Upper lobe of left lung (tissue), 6 donors: ENCODE data around the gene TMEM79. TPM values are rescaled to one million over a fixed set of nuclear protein-coding genes. Genes with fewer than 3 reads are reported as not detected.
A peak's percentile ranks its signal among the peaks of the same experiment; 100 is the strongest.

Source experiments
- ATAC-seq, 2 donors: fragments of 200-7000 bp; cut with Tn5 transposase; one replicate each; pipeline ENCODE4 v1.9.1; 2022; ENCODE audit warnings: mild to moderate bottlenecking in 2 of 2, moderate library complexity in 2 of 2; ENCODE audit not compliant: low FRiP score in 2 of 2
- DNase-seq, 2 donors: peaks; one replicate each; pipeline ENCODE4 v3.0.0-alpha.2; 2019 to 2020
- H3K27ac ChIP-seq, 4 donors: fragments of 200-600 bp; sonication (generic); one replicate each; pipeline ENCODE4 v1.5.1; 2016 to 2019
- H3K27me3 ChIP-seq, 4 donors: fragments of 200-600 bp; sonication (generic); one replicate each; pipeline ENCODE4 v1.5.1; 2017 to 2019
- H3K36me3 ChIP-seq, 4 donors: fragments of 200-600 bp; sonication (generic); one replicate each; pipeline ENCODE4 v1.5.1; 2016 to 2019
- H3K4me1 ChIP-seq, 4 donors: fragments of 200-600 bp; sonication (generic); one replicate each; pipeline ENCODE4 v1.5.1; 2018 to 2019
- H3K4me3 ChIP-seq, 4 donors: fragments of 200-600 bp; sonication (generic); one replicate each; pipeline ENCODE4 v1.5.1; 2017 to 2019; ENCODE audit warnings: mild to moderate bottlenecking in 2 of 4, moderate library complexity in 1 of 4
- H3K9me3 ChIP-seq, 4 donors: fragments of 200-600 bp; sonication (generic); one replicate each; pipeline ENCODE4 v1.5.1; 2018 to 2019
- EP300 ChIP-seq, 4 donors: sonication (generic); formaldehyde crosslinking; IDR thresholded peaks; one replicate each; pipeline ENCODE4 v1.5.1; 2017; ENCODE audit warnings: antibody characterized with exemption in 4 of 4, control low read depth in 2 of 4
- POLR2A ChIP-seq, 4 donors: fragments of 450-650 bp; IDR thresholded peaks; one replicate each; pipeline ENCODE4 v1.5.1; 2016 to 2017; ENCODE audit warnings: antibody characterized with exemption in 4 of 4, mild to moderate bottlenecking in 2 of 4
- POLR2AphosphoS5 ChIP-seq, 2 donors: sonication (generic); formaldehyde crosslinking; IDR thresholded peaks; one replicate each; pipeline ENCODE4 v1.5.1; 2017; ENCODE audit warnings: antibody characterized with exemption in 2 of 2
- WGBS, 2 donors: methylation state at CpG; one replicate each; pipeline ENCODE4 v1.1.5; 2017 to 2018; 5-methylcytosine and 5-hydroxymethylcytosine counted together
- total RNA-seq, 6 donors: library from RNA; depleted of rRNA in 4 of 6; stranded (reverse); fragments of >200 nt in 4 of 6; gene quantifications; one replicate each; pipeline versions ENCODE4 v1.1.0 to v1.2.1, GENCODE V29; 2016 to 2021
- TF ChIP-seq, protein P1 (sequence below), 6 experiments: fragments of 450-650 bp in 4 of 6; fragments of 200-600 bp in 2 of 6; sonication (generic) in 2 of 6; IDR thresholded peaks; one replicate each; pipeline ENCODE4 v1.5.1; 2016 to 2019; ENCODE audit warnings: antibody characterized with exemption in 6 of 6
- donor health status: DM: no; HTN: no; CAD: no; lungs with moderate emphysema.
- donor health status: DM: no; HTN: yes; CAD: no; lungs with severe emphysema.

Gene TMEM79
- total RNA-seq, 6 donors from 2014 or later, result 1.3 to 10.5 (median 3.1) TPM

GRCh38 chr1:156337888-156338179 lies 53.7 kb downstream of the TMEM79 start:
- ATAC-seq (peak in 1 of 2 donors; percentile 44), DNase-seq (peak in 1 of 2 donors; percentile 25)
- Histone ChIP-seq H3K36me3 (peaks cover 9 to 31% (median 27%) of the 10 kb centered on the region in 4 donors), H3K4me3 (peak overlapping the region; percentile 71 to 96 (median 78)), H3K4me1 (peaks cover 12 to 21% (median 18%) of the 10 kb centered on the region in 4 donors), H3K27ac (peak overlapping the region; percentile 63 to 89 (median 73)), H3K9me3 (no peaks in the 10 kb centered on the region), H3K27me3 (no peaks in the 10 kb centered on the region)
- WGBS, 2 donors, result 0% methylated on average over 14 of the region's 14 CpGs
- TF ChIP-seq POLR2A (IDR thresholded peaks at IDR 0.05) (no peak), POLR2AphosphoS5 (IDR thresholded peaks at IDR 0.05) (no peak), EP300 (IDR thresholded peaks at IDR 0.05) (no peak)
- TF ChIP-seq, protein P1, sequence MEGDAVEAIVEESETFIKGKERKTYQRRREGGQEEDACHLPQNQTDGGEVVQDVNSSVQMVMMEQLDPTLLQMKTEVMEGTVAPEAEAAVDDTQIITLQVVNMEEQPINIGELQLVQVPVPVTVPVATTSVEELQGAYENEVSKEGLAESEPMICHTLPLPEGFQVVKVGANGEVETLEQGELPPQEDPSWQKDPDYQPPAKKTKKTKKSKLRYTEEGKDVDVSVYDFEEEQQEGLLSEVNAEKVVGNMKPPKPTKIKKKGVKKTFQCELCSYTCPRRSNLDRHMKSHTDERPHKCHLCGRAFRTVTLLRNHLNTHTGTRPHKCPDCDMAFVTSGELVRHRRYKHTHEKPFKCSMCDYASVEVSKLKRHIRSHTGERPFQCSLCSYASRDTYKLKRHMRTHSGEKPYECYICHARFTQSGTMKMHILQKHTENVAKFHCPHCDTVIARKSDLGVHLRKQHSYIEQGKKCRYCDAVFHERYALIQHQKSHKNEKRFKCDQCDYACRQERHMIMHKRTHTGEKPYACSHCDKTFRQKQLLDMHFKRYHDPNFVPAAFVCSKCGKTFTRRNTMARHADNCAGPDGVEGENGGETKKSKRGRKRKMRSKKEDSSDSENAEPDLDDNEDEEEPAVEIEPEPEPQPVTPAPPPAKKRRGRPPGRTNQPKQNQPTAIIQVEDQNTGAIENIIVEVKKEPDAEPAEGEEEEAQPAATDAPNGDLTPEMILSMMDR (IDR thresholded peaks at IDR 0.05), result no peak

- H3K4me3 ChIP-seq, result peak within 1 kb of the TSS; percentile 74 to 96 (median 84)
- ATAC-seq (peak; percentile 98 to 99), DNase-seq (peak; percentile 98 to 100)
- TF ChIP-seq POLR2AphosphoS5 (IDR thresholded peaks at IDR 0.05) (peak; percentile 57 to 72), POLR2A (IDR thresholded peaks at IDR 0.05) (peak in 2 of 4 donors; percentile 26 to 72), EP300 (IDR thresholded peaks at IDR 0.05) (no peak)
- TF ChIP-seq, protein P1 (IDR thresholded peaks at IDR 0.05), result peak in 2 of 6 experiments; percentile 12 to 37
- peaks cover 12 to 21% (median 18%) of the 10 kb centered on the region in 4 donors for H3K4me1 ChIP-seq
- WGBS, 2 donors, result 0% methylated on average over 12 to 26 of the region's 47 CpGs
- no peaks in the 10 kb centered on the region for H3K27me3 ChIP-seq
- no peaks in the 10 kb centered on the region for H3K9me3 ChIP-seq
- peak within 1 kb of the TSS; percentile 66 to 89 (median 76) for H3K27ac ChIP-seq
- H3K36me3 ChIP-seq, result peaks cover 6 to 25% (median 21%) of the 10 kb centered on the region in 4 donors
Measured at GRCh38 chr1:156338180-156338976, 54.3 kb downstream of the TMEM79 start, which contains the start of the genes CCT3 and TSACC. CCT3 (minus strand) TSS chr1:156338292; CDS start chr1:156338184, 108 bp downstream. TSACC (plus strand) TSS chr1:156338526; CDS start chr1:156339758, 1,232 bp downstream.

Other genes with a start within 250 kb of the TMEM79 start
- 10 to 100 TPM; 22.2 to 39.8 (median 24.5) TPM for gene UBQLN4, start 230.5 kb upstream of the TMEM79 start, total RNA-seq
- 10 to 100 TPM; 35.6 to 84.5 (median 68.8) TPM for gene LAMTOR2, start 229.5 kb upstream of the TMEM79 start, total RNA-seq
- 100 to 1,000 TPM in 1 of 6 donors, 10 to 100 TPM in 5; 58.7 to 123 (median 88.9) TPM for gene RAB25, start 223.2 kb upstream of the TMEM79 start, total RNA-seq
- 1 to 10 TPM in 2 of 6 donors, under 1 TPM in 3, not detected in 1; 0.26 to 2.0 (median 1.00) TPM for gene MEX3A, start 201.9 kb upstream of the TMEM79 start, total RNA-seq
- gene LMNA, start 169.6 kb upstream of the TMEM79 start, total RNA-seq, result 1,000 to 10,000 TPM in 1 of 6 donors, 100 to 1,000 TPM in 5; 156 to 1,281 (median 388) TPM
- 10 to 100 TPM; 28.9 to 65.9 (median 33.5) TPM for gene SEMA4A, start 130.7 kb upstream of the TMEM79 start, total RNA-seq
- gene SLC25A44, start 90.2 kb upstream of the TMEM79 start, total RNA-seq, result 10 to 100 TPM; 11.0 to 27.4 (median 21.1) TPM
- gene PMF1, start 71.3 kb upstream of the TMEM79 start, total RNA-seq, result 10 to 100 TPM; 46.1 to 88.2 (median 66.6) TPM
- gene BGLAP, start 42.1 kb upstream of the TMEM79 start, total RNA-seq, result 10 to 100 TPM in 1 of 6 donors, 1 to 10 TPM in 3, under 1 TPM in 1, not detected in 1; 0.69 to 31.4 (median 1.9) TPM
- gene PAQR6, start 36.3 kb upstream of the TMEM79 start, total RNA-seq, result 10 to 100 TPM in 1 of 6 donors, 1 to 10 TPM in 5; 1.3 to 10.5 (median 2.9) TPM
- 100 to 1,000 TPM in 1 of 6 donors, 10 to 100 TPM in 5; 52.3 to 136 (median 69.1) TPM for gene SMG5, start 1.5 kb upstream of the TMEM79 start, total RNA-seq
- 10 to 100 TPM; 22.1 to 80.4 (median 50.9) TPM for gene GLMP, start 11.4 kb downstream of the TMEM79 start, total RNA-seq
- 1 to 10 TPM in 1 of 6 donors, not detected in 5; 7.3 TPM for gene VHLL, start 15.0 kb downstream of the TMEM79 start, total RNA-seq
- gene CCT3, start 54.0 kb downstream of the TMEM79 start, total RNA-seq, result 100 to 1,000 TPM in 4 of 6 donors, 10 to 100 TPM in 2; 53.5 to 171 (median 112) TPM
- gene TSACC, start 54.2 kb downstream of the TMEM79 start, total RNA-seq, result 1 to 10 TPM in 2 of 6 donors, not detected in 4; 1.1 to 4.2 TPM
- gene RHBG, start 84.9 kb downstream of the TMEM79 start, total RNA-seq, result under 1 TPM in 1 of 6 donors, not detected in 5; 0.24 TPM
- gene MEF2D, start 216.4 kb downstream of the TMEM79 start, total RNA-seq, result 100 to 1,000 TPM in 2 of 6 donors, 10 to 100 TPM in 4; 42.7 to 146 (median 58.7) TPM